GM23248 (cell line): ENCODE results near the gene PXT1.

Source experiments
- EZH2 ChIP-seq: fragments of 200-600 bp; sonication (generic); IDR thresholded peaks from 2 replicates; pipeline ENCODE4 v1.6.1; 2018; ENCODE audit warnings: antibody characterized with exemption, mild to moderate bottlenecking; ENCODE audit not compliant: insufficient read depth, poor library complexity, severe bottlenecking
- EZH2phosphoT487 ChIP-seq: fragments of 200-600 bp; sonication (generic); IDR thresholded peaks from 2 replicates; pipeline ENCODE4 v1.6.1; 2018; ENCODE audit warnings: antibody characterized with exemption, moderate library complexity, mild to moderate bottlenecking, low read depth; ENCODE audit not compliant: insufficient read depth

DNA sequence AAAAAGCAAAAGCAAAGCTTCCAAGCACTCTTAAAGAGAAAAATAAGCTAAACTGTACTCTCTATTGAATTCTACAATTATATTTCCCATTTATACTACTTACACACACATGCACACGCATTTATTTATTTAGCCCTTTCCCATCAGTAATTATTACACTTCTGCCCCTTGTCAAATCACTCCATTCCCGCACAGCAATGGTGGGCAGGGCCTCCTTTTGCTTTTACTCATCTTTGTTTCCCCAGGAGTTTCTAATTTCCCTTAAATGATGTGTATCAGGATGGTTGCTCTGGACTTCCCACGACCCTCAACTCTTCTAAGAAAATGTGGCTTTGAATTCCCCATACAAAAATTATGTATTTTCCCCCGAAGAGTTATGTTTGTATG, 19.9 kb downstream of the PXT1 start:
- TF ChIP-seq EZH2 = no peak
- TF ChIP-seq EZH2phosphoT487 = no peak
